ENCODE measurements around the gene MUC6. TPM values are rescaled to one million over a fixed set of nuclear protein-coding genes. Genes with fewer than 3 reads are reported as not detected.

The MUC6 gene
- total RNA-seq, 3 donors from 2014 or later (not counting 1 experiment from before 2014, with no cell fraction given): not detected

- DNase-seq: no peak
- Histone ChIP-seq H3K36me3 (ENCODE audit: control insufficient read depth, insufficient read depth, low read length) (peaks cover 30% of the 10 kb centered on the region), H3K27me3 (ENCODE audit: control insufficient read depth, insufficient read depth, low read length) (no peaks in the 10 kb centered on the region), H3K27ac (ENCODE audit: low read length) (no peak overlapping the region), H3K9me3 (ENCODE audit: control insufficient read depth, insufficient read depth, low read length) (no peaks in the 10 kb centered on the region), H3K4me1 (ENCODE audit: control insufficient read depth, insufficient read depth, low read length) (peaks cover 11% of the 10 kb centered on the region), H3K4me3 (ENCODE audit: low read length) (no peak overlapping the region)
- H3K27ac Mint-ChIP-seq: no peak overlapping the region
- H3K4me1 Mint-ChIP-seq: peaks cover 17 to 22% of the 10 kb centered on the region in 2 donors
- H3K27me3 Mint-ChIP-seq (ENCODE audit: low read depth in 2 of 2): no peaks in the 10 kb centered on the region
- intact Hi-C loops (cut with micrococcal nuclease): loop anchor here (10.0 kb wide), 1 partner anchor 67 kb away; no protein-coding TSS in a partner anchor
- no peaks in the 10 kb centered on the region for H3K36me3 Mint-ChIP-seq
- WGBS (ENCODE audit: insufficient coverage): 96% methylated on average over 17 of the region's 17 CpGs
- no peak overlapping the region for H3K4me3 Mint-ChIP-seq
- ATAC-seq: no peak
- no peak for TF ChIP-seq CTCF (IDR thresholded peaks at IDR 0.05)
- peaks cover 3 to 9% of the 10 kb centered on the region in 2 donors for H3K9me3 Mint-ChIP-seq
These were observed 24.2 kb downstream of the MUC6 start for GRCh38 chr11:1012291-1012690.

GRCh38 chr11:1011320-1011698 is 25.2 kb downstream of the MUC6 start:
- H3K36me3 Mint-ChIP-seq: no peaks in the 10 kb centered on the region
- Histone ChIP-seq H3K36me3 (ENCODE audit: control insufficient read depth, insufficient read depth, low read length) (peaks cover 30% of the 10 kb centered on the region), H3K4me3 (ENCODE audit: low read length) (no peak overlapping the region), H3K27me3 (ENCODE audit: control insufficient read depth, insufficient read depth, low read length) (no peaks in the 10 kb centered on the region), H3K9me3 (ENCODE audit: control insufficient read depth, insufficient read depth, low read length) (no peaks in the 10 kb centered on the region), H3K27ac (ENCODE audit: low read length) (no peak overlapping the region), H3K4me1 (ENCODE audit: control insufficient read depth, insufficient read depth, low read length) (peaks cover 1% of the 10 kb centered on the region)
- peaks cover 7 to 12% of the 10 kb centered on the region in 2 donors for H3K4me1 Mint-ChIP-seq
- H3K9me3 Mint-ChIP-seq: no peaks in the 10 kb centered on the region
- no peak for TF ChIP-seq CTCF (IDR thresholded peaks at IDR 0.05)
- 87% methylated on average over 17 of the region's 17 CpGs for WGBS (ENCODE audit: insufficient coverage)
- H3K4me3 Mint-ChIP-seq: no peak overlapping the region
- intact Hi-C loops (cut with micrococcal nuclease): loop anchor here (10.0 kb wide), 1 partner anchor 67 kb away; no protein-coding TSS in a partner anchor
- no peaks in the 10 kb centered on the region for H3K27me3 Mint-ChIP-seq (ENCODE audit: low read depth in 2 of 2)
- H3K27ac Mint-ChIP-seq: no peak overlapping the region
- ATAC-seq: no peak
- DNase-seq: no peak

- H3K4me3 ChIP-seq (ENCODE audit: low read length): no peak overlapping the region
- no peaks in the 10 kb centered on the region for H3K9me3 Mint-ChIP-seq
- H3K4me1 Mint-ChIP-seq: peaks cover 2 to 6% of the 10 kb centered on the region in 2 donors
- ATAC-seq (no peak), DNase-seq (no peak)
- H3K4me1 ChIP-seq (ENCODE audit: control insufficient read depth, insufficient read depth, low read length): no peaks in the 10 kb centered on the region
- no peaks in the 10 kb centered on the region for H3K27me3 ChIP-seq (ENCODE audit: control insufficient read depth, insufficient read depth, low read length)
- no peak overlapping the region for H3K27ac Mint-ChIP-seq
- intact Hi-C loops (cut with micrococcal nuclease): loop anchor here (10.0 kb wide), 1 partner anchor 66 kb away; no protein-coding TSS in a partner anchor
- no peak overlapping the region for H3K27ac ChIP-seq (ENCODE audit: low read length)
- H3K9me3 ChIP-seq (ENCODE audit: control insufficient read depth, insufficient read depth, low read length): no peaks in the 10 kb centered on the region
- no peaks in the 10 kb centered on the region for H3K36me3 Mint-ChIP-seq
- WGBS (ENCODE audit: insufficient coverage): 93% methylated on average over 35 of the region's 35 CpGs
- H3K27me3 Mint-ChIP-seq (ENCODE audit: low read depth in 2 of 2): no peaks in the 10 kb centered on the region
- no peak overlapping the region for H3K4me3 Mint-ChIP-seq
- H3K36me3 ChIP-seq (ENCODE audit: control insufficient read depth, insufficient read depth, low read length): peaks cover 30% of the 10 kb centered on the region
- no peak for TF ChIP-seq CTCF (IDR thresholded peaks at IDR 0.05)
These were observed 25.8 kb downstream of the MUC6 start for GRCh38 chr11:1010551-1011319.
